ENCODE data around the gene ENG.
A peak's percentile ranks its signal among the peaks of the same experiment; 100 is the strongest.
"Not testable (repeated sequence)": the region's sequence is repeated elsewhere in the genome, so short reads cannot be mapped to it uniquely, and the experiment has no call there.

ENG gene

GRCh38 chr9:127846443-127847177 is 7.8 kb downstream of the ENG start:
- TF ChIP-seq CTCF (IDR thresholded peaks at IDR 0.05; ENCODE audit: low read depth, low read length, missing control alignments) = no peak
- H3K27ac ChIP-seq = no peak overlapping the region

GRCh38 chr9:127845619-127846018 is 8.8 kb downstream of the ENG start:
- DNase-seq; in situ Hi-C loops (cut with HindIII; ENCODE audit: low pct_ligation_motif_present, low sequenced_read_pairs); H3K27me3 ChIP-seq (replicated peaks); H3K4me3 ChIP-seq (ENCODE audit: low read depth, low read length); H3K27ac ChIP-seq: not testable (repeated sequence)
- peaks cover 12% of the 10 kb centered on the region for H3K36me3 ChIP-seq (replicated peaks)

More at GRCh38 chr9:127846443-127847177, 7.8 kb downstream of the ENG start:
- Histone ChIP-seq H3K27me3 (replicated peaks) (no peaks in the 10 kb centered on the region), H3K4me3 (ENCODE audit: low read depth, low read length) (no peak overlapping the region), H3K36me3 (replicated peaks) (peaks cover 10% of the 10 kb centered on the region)
- in situ Hi-C loops (cut with HindIII; ENCODE audit: low pct_ligation_motif_present, low sequenced_read_pairs) = no loop called here
- no peak for DNase-seq

- H3K27ac ChIP-seq = peak overlapping the region; percentile 44
- H3K36me3 ChIP-seq (replicated peaks) = peaks cover 12% of the 10 kb centered on the region
- H3K4me3 ChIP-seq (ENCODE audit: low read depth, low read length) = no peak overlapping the region
- no peak for DNase-seq
- no peaks in the 10 kb centered on the region for H3K27me3 ChIP-seq (replicated peaks)
- in situ Hi-C loops (cut with HindIII; ENCODE audit: low pct_ligation_motif_present, low sequenced_read_pairs) = no loop called here
- TF ChIP-seq CTCF (IDR thresholded peaks at IDR 0.05; ENCODE audit: low read depth, low read length, missing control alignments) = no peak
Measured at GRCh38 chr9:127844821-127845359, 9.6 kb downstream of the ENG start.

- Histone ChIP-seq H3K36me3 (replicated peaks) (peaks cover 6% of the 10 kb centered on the region), H3K4me3 (ENCODE audit: low read depth, low read length) (no peak overlapping the region), H3K27me3 (replicated peaks) (no peaks in the 10 kb centered on the region), H3K27ac (no peak overlapping the region)
- no peak for DNase-seq
- no peak for TF ChIP-seq CTCF (IDR thresholded peaks at IDR 0.05; ENCODE audit: low read depth, low read length, missing control alignments)
- in situ Hi-C loops (cut with HindIII; ENCODE audit: low pct_ligation_motif_present, low sequenced_read_pairs) = no loop called here
Measured at GRCh38 chr9:127841087-127841835, 13.2 kb downstream of the ENG start.

GRCh38 chr9:127838375-127839078 is 15.9 kb downstream of the ENG start:
- H3K27me3 ChIP-seq (replicated peaks) = no peaks in the 10 kb centered on the region
- DNase-seq = peak; percentile 82
- peak overlapping the region; percentile 22 for H3K4me3 ChIP-seq (ENCODE audit: low read depth, low read length)
- H3K27ac ChIP-seq = peak overlapping the region; percentile 92
- TF ChIP-seq CTCF (IDR thresholded peaks at IDR 0.05; ENCODE audit: low read depth, low read length, missing control alignments) = no peak
- in situ Hi-C loops (cut with HindIII; ENCODE audit: low pct_ligation_motif_present, low sequenced_read_pairs) = no loop called here
- peaks cover 9% of the 10 kb centered on the region for H3K36me3 ChIP-seq (replicated peaks)

GRCh38 chr9:127837346-127837745 is 17.1 kb downstream of the ENG start:
- H3K36me3 ChIP-seq (replicated peaks) = peaks cover 9% of the 10 kb centered on the region
- peak overlapping the region; percentile 92 for H3K27ac ChIP-seq
- H3K27me3 ChIP-seq (replicated peaks) = no peaks in the 10 kb centered on the region
- no peak overlapping the region for H3K4me3 ChIP-seq (ENCODE audit: low read depth, low read length)
- no peak for DNase-seq
- no peak for TF ChIP-seq CTCF (IDR thresholded peaks at IDR 0.05; ENCODE audit: low read depth, low read length, missing control alignments)
- in situ Hi-C loops (cut with HindIII; ENCODE audit: low pct_ligation_motif_present, low sequenced_read_pairs) = no loop called here

GRCh38 chr9:127836561-127836960 is 17.9 kb downstream of the ENG start:
- H3K36me3 ChIP-seq (replicated peaks); DNase-seq; in situ Hi-C loops (cut with HindIII; ENCODE audit: low pct_ligation_motif_present, low sequenced_read_pairs); H3K4me3 ChIP-seq (ENCODE audit: low read depth, low read length); H3K27me3 ChIP-seq (replicated peaks): not testable (repeated sequence)
- peak overlapping the region; percentile 92 for H3K27ac ChIP-seq

All from brain microvascular endothelial cell (primary cell).